ENCODE results near the gene EMP3. TPM values are rescaled to one million over a fixed set of nuclear protein-coding genes. Genes with fewer than 3 reads are reported as not detected.

The EMP3 gene
- total and polyA plus RNA-seq, 2 of the 13 experiments (the other 11 are each of a cell fraction or from before 2014, with no cell fraction given): 2.2 to 7.8 TPM

GRCh38 chr19:48363500-48363809 lies 38.1 kb downstream of the EMP3 start (continued):
- TF ChIP-seq TFDP1 (CRISPR knock-in tag; IDR thresholded peaks at IDR 0.05; ENCODE audit: borderline replicate concordance) (no peak), ZNF430 (CRISPR knock-in tag; IDR thresholded peaks at IDR 0.05) (peak; percentile 75; the same call in 1 of the 2 replicates), ARID5B (CRISPR knock-in tag; IDR thresholded peaks at IDR 0.05) (no peak), ZNF282 (IDR thresholded peaks at IDR 0.05; ENCODE audit: partially characterized antibody) (no peak), ZMAT3 (CRISPR knock-in tag; conservative IDR thresholded peaks at IDR 0.05) (no peak), ATAD3A (CRISPR knock-in tag; IDR thresholded peaks at IDR 0.05) (no peak), NFYB (CRISPR knock-in tag; IDR thresholded peaks at IDR 0.05) (no peak), ZNF740 (CRISPR knock-in tag; IDR thresholded peaks at IDR 0.05) (peak; percentile 69; the same call in 1 of the 2 replicates), ZNF883 (CRISPR knock-in tag; IDR thresholded peaks at IDR 0.05; ENCODE audit: not compliant biosample characterization) (no peak), SALL2 (CRISPR knock-in tag; IDR thresholded peaks at IDR 0.05) (no peak), DBP (CRISPR knock-in tag; IDR thresholded peaks at IDR 0.05; ENCODE audit: not compliant biosample characterization) (no peak), TFE3 (CRISPR knock-in tag; IDR thresholded peaks at IDR 0.05) (no peak), GZF1 (CRISPR knock-in tag; IDR thresholded peaks at IDR 0.05) (no peak), ZNF646 (CRISPR knock-in tag; IDR thresholded peaks at IDR 0.05) (no peak)
